Endothelial cell of umbilical vein (primary cell): ENCODE results near the gene PDCD6IP. TPM values are rescaled to one million over a fixed set of nuclear protein-coding genes. Genes with fewer than 3 reads are reported as not detected.
"Not testable (repeated sequence)": the region's sequence is repeated elsewhere in the genome, so short reads cannot be mapped to it uniquely, and the experiment has no call there.

Experiments
- BruUV-seq: library from RNA; stranded (reverse); fragments of 400-500 nt; replicated peaks from 2 replicates; lab custom pipeline; 2021; lab: Mats Ljungman, UMichigan
- CTCF ChIA-PET: fragments of 300-600, 350-600 bp; sonication (Branson Sonifier 250); formaldehyde crosslinking; loops from one replicate; lab custom pipeline; 2021; ENCODE audit warnings: antibody characterized with exemption, inconsistent platforms; lab: Charles Lee
- POLR2A ChIA-PET: fragments of 300-600, 350-600 bp; sonication (Branson Sonifier 250); formaldehyde crosslinking; loops from one replicate; lab custom pipeline; 2021; ENCODE audit warnings: antibody characterized with exemption, inconsistent platforms; lab: Charles Lee
- DNase-seq: peaks from one replicate; pipeline ENCODE4 v3.0.0-alpha.2; 2011; ENCODE audit warnings: low read depth, low spot score
- FAIRE-seq: peaks from 2 replicates; lab custom pipeline; 2011; peaks lifted over from hg19 to GRCh38; lab: Jason Lieb, UNC
- H2AFZ ChIP-seq: 2 replicates; pipeline ENCODE4 v1.6.0; 2012; ENCODE audit warnings: low read depth, low read length, control low read depth, inconsistent platforms
- H3K27ac ChIP-seq: 2 replicates; pipeline ENCODE4 v1.5.1; 2011; ENCODE audit warnings: low read depth, mild to moderate bottlenecking, control low read depth, low read length, moderate library complexity; ENCODE audit not compliant: insufficient read depth
- H3K27me3 ChIP-seq, 2 experiments: 2 replicates each; pipeline versions ENCODE4 v1.6.0 to v1.6.1; 2011; ENCODE audit warnings: low read length in 2 of 2, mixed read lengths in 1 of 2; ENCODE audit not compliant: control insufficient read depth in 2 of 2, insufficient read depth in 2 of 2
- H3K36me3 ChIP-seq, 2 experiments: 2 replicates in 1 of 2; 3 replicates in 1 of 2; pipeline ENCODE4 v1.5.1; 2011; ENCODE audit warnings: low read length in 2 of 2, mild to moderate bottlenecking in 1 of 2, moderate library complexity in 1 of 2; ENCODE audit not compliant: control insufficient read depth in 2 of 2, insufficient read depth in 2 of 2; ENCODE audit errors: extremely low read depth in 1 of 2
- H3K4me1 ChIP-seq: 3 replicates; pipeline ENCODE4 v1.5.1; 2011; ENCODE audit warnings: mild to moderate bottlenecking, low read length; ENCODE audit not compliant: control insufficient read depth, insufficient read depth; ENCODE audit errors: extremely low read depth
- H3K4me2 ChIP-seq: 2 replicates; pipeline ENCODE4 v1.6.1; 2011; ENCODE audit warnings: low read length, control low read depth, mixed read lengths; ENCODE audit not compliant: insufficient read depth
- H3K4me3 ChIP-seq, 3 experiments: fragments of 200-600 bp in 1 of 3; sonication (generic), shearing (Covaris generic) in 1 of 3; replicated peaks in 1 of 3; 2 replicates each; pipeline ENCODE4 v1.5.1; 2011 to 2016; ENCODE audit warnings: control low read depth in 3 of 3, low read length in 3 of 3, mild to moderate bottlenecking in 2 of 3, inconsistent platforms in 1 of 3, low read depth in 1 of 3, moderate library complexity in 1 of 3; ENCODE audit not compliant: insufficient read depth in 1 of 3
- H3K79me2 ChIP-seq: 2 replicates; pipeline ENCODE4 v1.6.0; 2012; ENCODE audit warnings: low read length, inconsistent platforms; ENCODE audit not compliant: control insufficient read depth, insufficient read depth
- H3K9ac ChIP-seq: replicated peaks from 2 replicates; pipeline ENCODE3; 2011; ENCODE audit warnings: low read length, control low read depth; ENCODE audit not compliant: insufficient read depth; ENCODE audit errors: extremely low read depth
- H3K9me1 ChIP-seq: replicated peaks from 3 replicates; pipeline ENCODE4 v1.6.0; 2011; ENCODE audit warnings: mild to moderate bottlenecking, low read length; ENCODE audit not compliant: control insufficient read depth, insufficient read depth; ENCODE audit errors: extremely low read depth
- H3K9me3 ChIP-seq: replicated peaks from 2 replicates; pipeline ENCODE4 v1.5.1; 2012; ENCODE audit warnings: low read length, inconsistent platforms; ENCODE audit not compliant: control insufficient read depth, insufficient read depth
- H4K20me1 ChIP-seq: replicated peaks from 2 replicates; pipeline ENCODE3; 2011; ENCODE audit warnings: mild to moderate bottlenecking, low read length; ENCODE audit not compliant: control insufficient read depth, insufficient read depth; ENCODE audit errors: extremely low read depth
- EZH2 ChIP-seq: IDR thresholded peaks from 2 replicates; pipeline ENCODE4 v1.6.1; 2012; ENCODE audit warnings: borderline replicate concordance, low read depth, mild to moderate bottlenecking, moderate library complexity, low read length, inconsistent platforms; ENCODE audit not compliant: severe bottlenecking
- FOS ChIP-seq: IDR thresholded peaks from 2 replicates; pipeline ENCODE4 v1.6.1; 2011; ENCODE audit warnings: mild to moderate bottlenecking, low read length, moderate library complexity, borderline replicate concordance; ENCODE audit not compliant: insufficient read depth
- GATA2 ChIP-seq: IDR thresholded peaks from 2 replicates; pipeline ENCODE4 v1.7.0; 2011; ENCODE audit warnings: low read depth, mild to moderate bottlenecking, moderate library complexity, mixed read lengths, low read length; ENCODE audit not compliant: insufficient read length, insufficient read depth
- JUN ChIP-seq: IDR thresholded peaks from 2 replicates; pipeline ENCODE4 v1.6.1; 2011; ENCODE audit warnings: borderline replicate concordance, low read depth; ENCODE audit not compliant: insufficient read length, insufficient read depth
- MAX ChIP-seq: IDR thresholded peaks from 2 replicates; pipeline ENCODE4 v1.6.1; 2011; ENCODE audit not compliant: insufficient read depth, insufficient read length
- MYC ChIP-seq: IDR thresholded peaks from one replicate; pipeline ENCODE4 v1.6.1; 2011; ENCODE audit warnings: mild to moderate bottlenecking, low read depth, low read length
- POLR2A ChIP-seq: IDR thresholded peaks from 2 replicates; pipeline ENCODE4 v1.6.1; 2012; ENCODE audit warnings: low read depth, mild to moderate bottlenecking, control low read depth, low read length
- POLR2AphosphoS5 ChIP-seq: IDR thresholded peaks from 2 replicates; pipeline ENCODE4 v1.6.1; 2012; ENCODE audit warnings: low read depth, mild to moderate bottlenecking, control low read depth, low read length, moderate library complexity; ENCODE audit not compliant: insufficient read depth
- dilution Hi-C: fragments of 300-500 bp; cut with MboI; formaldehyde crosslinking; loops from one replicate; pipeline ENCODE4 v1.15.0; 2019; ENCODE audit warnings: low sequenced_read_pairs; ENCODE audit not compliant: extremely low pct_ligation_motif_present
- intact Hi-C: fragments of 100-400 bp; cut with micrococcal nuclease; formaldehyde crosslinking; loops from one replicate; pipeline ENCODE4 v1.10.0; 2022
- polyA plus RNA-seq, 4 experiments: library from polyadenylated mRNA; depleted of rRNA in 3 of 4; stranded (reverse) in 3 of 4; unstranded in 1 of 4; fragments of >200 nt; gene quantifications; 2 replicates each; pipeline versions ENCODE4 v1.2.1 to v1.2.3, GENCODE V29; 2011 to 2012; ENCODE audit warnings: missing spikeins in 1 of 4
- total RNA-seq: library from RNA; stranded (reverse); gene quantifications from 2 replicates; pipeline ENCODE4 v1.2.3, GENCODE V29; 2021
- TF ChIP-seq, protein P1 (sequence below), 2 donors: IDR thresholded peaks; 1 replicate in 1 of 2; 2 replicates in 1 of 2; pipeline ENCODE4 v1.5.1; 2011; ENCODE audit warnings: low read length in 2 of 2, mild to moderate bottlenecking in 2 of 2, moderate library complexity in 2 of 2, control low read depth in 1 of 2, inconsistent platforms in 1 of 2, low read depth in 1 of 2; ENCODE audit not compliant: insufficient read depth in 1 of 2; ENCODE audit errors: extremely low read depth in 1 of 2

PDCD6IP gene
- total and polyA plus RNA-seq, 2 donors (not counting 3 experiments of a cell fraction or from before 2014, with no cell fraction given): 106 to 265 TPM

GRCh38 chr3:33834096-33834453 lies 35.6 kb downstream of the PDCD6IP start:
- Histone ChIP-seq H3K27me3 (no peaks in the 10 kb centered on the region), H3K4me1 (no peaks in the 10 kb centered on the region), H3K79me2 (peaks cover 31% of the 10 kb centered on the region), H3K9me1 (no peaks in the 10 kb centered on the region), H3K4me3 (no peak overlapping the region), H3K9ac (no peak overlapping the region), H3K36me3 (peaks cover 0 to 4% of the 10 kb centered on the region in 2 experiments), H4K20me1 (no peaks in the 10 kb centered on the region), H3K9me3 (no peaks in the 10 kb centered on the region), H3K27ac (no peak overlapping the region), H2AFZ (no peak overlapping the region), H3K4me2 (no peak overlapping the region)
- DNase-seq: no peak
- dilution Hi-C loops: no loop called here
- no peak for FAIRE-seq
- BruUV-seq: no TSS peak
- ChIA-PET POLR2A (no interaction called here), CTCF (no interaction called here)
- intact Hi-C loops: no loop called here
- TF ChIP-seq POLR2AphosphoS5 (no peak), MYC (no peak), JUN (no peak), EZH2 (no peak), MAX (no peak), POLR2A (no peak), GATA2 (no peak), FOS (no peak)
- TF ChIP-seq, protein P1, sequence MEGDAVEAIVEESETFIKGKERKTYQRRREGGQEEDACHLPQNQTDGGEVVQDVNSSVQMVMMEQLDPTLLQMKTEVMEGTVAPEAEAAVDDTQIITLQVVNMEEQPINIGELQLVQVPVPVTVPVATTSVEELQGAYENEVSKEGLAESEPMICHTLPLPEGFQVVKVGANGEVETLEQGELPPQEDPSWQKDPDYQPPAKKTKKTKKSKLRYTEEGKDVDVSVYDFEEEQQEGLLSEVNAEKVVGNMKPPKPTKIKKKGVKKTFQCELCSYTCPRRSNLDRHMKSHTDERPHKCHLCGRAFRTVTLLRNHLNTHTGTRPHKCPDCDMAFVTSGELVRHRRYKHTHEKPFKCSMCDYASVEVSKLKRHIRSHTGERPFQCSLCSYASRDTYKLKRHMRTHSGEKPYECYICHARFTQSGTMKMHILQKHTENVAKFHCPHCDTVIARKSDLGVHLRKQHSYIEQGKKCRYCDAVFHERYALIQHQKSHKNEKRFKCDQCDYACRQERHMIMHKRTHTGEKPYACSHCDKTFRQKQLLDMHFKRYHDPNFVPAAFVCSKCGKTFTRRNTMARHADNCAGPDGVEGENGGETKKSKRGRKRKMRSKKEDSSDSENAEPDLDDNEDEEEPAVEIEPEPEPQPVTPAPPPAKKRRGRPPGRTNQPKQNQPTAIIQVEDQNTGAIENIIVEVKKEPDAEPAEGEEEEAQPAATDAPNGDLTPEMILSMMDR (IDR thresholded peaks at IDR 0.05; ENCODE audit: extremely low read depth in 1 of 2, insufficient read depth in 1 of 2, low read depth in 1 of 2, low read length in 2 of 2): no peak

- BruUV-seq, FAIRE-seq, intact Hi-C loops, H3K36me3 ChIP-seq, H2AFZ ChIP-seq, DNase-seq, H3K9ac ChIP-seq, H3K27me3 ChIP-seq, POLR2A ChIA-PET, H3K9me3 ChIP-seq, CTCF ChIA-PET, dilution Hi-C loops, H3K4me2 ChIP-seq, H3K4me1 ChIP-seq, H3K9me1 ChIP-seq, H3K27ac ChIP-seq, H3K4me3 ChIP-seq, H4K20me1 ChIP-seq: not testable (repeated sequence)
- H3K79me2 ChIP-seq: peaks cover 18% of the 10 kb centered on the region
Observed at GRCh38 chr3:33837182-33837581, 38.8 kb downstream of the PDCD6IP start.
